NK-92 (cell line): ENCODE data around the gene D2HGDH.
"Not testable (repeated sequence)": the region's sequence is repeated elsewhere in the genome, so short reads cannot be mapped to it uniquely, and the experiment has no call there.

Experiments
- DNase-seq: peaks from one replicate; lab custom pipeline; 2025; ENCODE audit not compliant: unreplicated experiment; lab: John Stamatoyannopoulos, UW

The D2HGDH gene

DNA sequence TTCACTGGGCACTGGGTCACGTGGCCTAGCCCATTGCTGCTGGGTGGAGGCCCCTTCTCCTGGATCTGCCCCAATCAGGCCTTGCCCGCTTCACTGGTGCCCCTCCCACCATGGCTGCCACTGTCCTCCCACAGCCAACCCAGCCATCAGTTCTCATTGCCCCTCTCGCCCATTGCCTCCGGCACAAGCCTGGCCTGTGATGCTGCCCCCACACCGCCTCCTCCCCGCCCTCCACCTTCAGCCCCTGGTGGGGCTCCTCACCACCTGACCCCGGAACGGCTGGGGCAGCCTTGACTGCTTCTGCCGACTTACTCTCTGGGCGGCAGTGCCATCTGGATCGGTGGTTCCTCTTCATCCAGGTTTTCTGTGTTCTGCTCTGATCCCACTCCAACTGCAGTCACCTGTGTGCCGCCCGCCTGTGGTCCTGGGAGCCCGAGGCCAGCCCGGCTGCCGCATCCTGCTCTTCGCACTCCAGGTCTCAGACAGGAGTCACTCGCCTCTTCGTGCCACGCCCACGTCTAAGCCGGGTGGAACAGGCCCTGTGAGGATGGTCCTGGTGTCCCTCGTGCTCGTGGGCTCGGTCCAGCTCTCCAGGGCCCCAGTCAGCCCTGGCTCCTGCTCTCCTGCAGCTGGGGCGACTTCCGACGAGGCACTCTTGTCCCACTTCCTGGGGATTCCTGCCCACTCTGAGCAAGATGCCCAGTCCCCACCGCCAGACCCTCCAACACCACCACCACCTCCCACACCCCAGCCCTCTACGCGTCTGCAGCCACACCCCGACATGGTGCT lies 14.2 kb downstream of the D2HGDH start:
- DNase-seq, result no peak

DNA sequence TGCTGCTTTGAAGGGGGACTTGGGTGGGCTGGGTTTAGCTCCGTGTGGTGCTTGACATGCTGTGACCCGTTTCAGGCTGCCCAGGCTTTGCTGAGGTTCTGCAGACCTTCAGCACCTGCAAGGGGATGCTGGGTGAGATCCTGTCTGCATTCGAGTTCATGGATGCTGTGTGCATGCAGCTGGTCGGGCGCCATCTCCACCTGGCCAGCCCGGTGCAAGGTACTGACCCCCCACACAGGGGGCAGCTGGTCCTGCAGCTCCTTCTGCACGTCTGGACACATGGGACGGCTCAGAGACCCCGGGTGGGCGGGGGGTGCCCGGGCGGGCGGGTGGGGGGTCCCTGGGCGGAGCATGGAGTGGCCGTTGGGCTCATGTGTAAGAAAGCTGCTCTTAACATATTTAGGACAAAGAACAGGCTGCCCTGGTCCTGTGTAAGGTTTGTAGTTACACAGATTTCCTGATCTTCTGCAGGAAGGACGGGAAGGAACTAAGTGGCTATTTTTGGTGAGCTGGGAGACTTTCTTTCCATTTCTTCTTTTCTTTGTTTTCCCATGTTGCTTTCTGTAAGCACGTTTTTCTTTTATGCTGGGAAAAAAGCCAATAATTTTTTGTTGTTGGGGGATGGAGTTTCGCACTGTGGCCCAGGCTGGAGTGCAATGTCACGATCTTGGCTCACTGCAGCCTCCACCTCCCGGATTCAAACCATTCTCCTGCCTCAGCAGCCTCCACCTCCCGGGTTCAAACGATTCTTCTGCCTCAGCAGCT lies 15.8 kb downstream of the D2HGDH start:
- DNase-seq, result no peak

DNA sequence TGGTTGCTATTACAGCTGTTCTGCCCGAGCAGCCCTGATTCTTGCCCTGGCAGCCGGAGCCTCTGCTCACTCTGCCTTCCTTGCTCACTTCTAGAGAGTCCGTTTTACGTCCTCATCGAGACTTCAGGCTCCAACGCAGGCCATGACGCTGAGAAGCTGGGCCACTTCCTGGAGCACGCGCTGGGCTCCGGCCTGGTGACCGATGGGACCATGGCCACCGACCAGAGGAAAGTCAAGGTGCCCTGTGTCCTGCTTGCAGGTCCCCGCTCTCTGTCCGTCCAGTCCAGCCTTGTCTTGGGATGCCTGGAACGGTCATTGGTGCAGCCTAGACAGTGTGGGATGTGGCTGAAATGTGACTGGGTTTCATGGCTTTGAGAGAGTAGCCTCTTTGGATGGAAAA lies 16.7 kb downstream of the D2HGDH start:
- DNase-seq, result no peak

- no peak for DNase-seq
Observed at GRCh38 chr2:241751776-241752175, 17.3 kb downstream of the D2HGDH start.

GRCh38 chr2:241752253-241752652 lies 17.8 kb downstream of the D2HGDH start:
- no peak for DNase-seq

GRCh38 chr2:241752689-241753276 lies 18.4 kb downstream of the D2HGDH start:
- DNase-seq, result no peak

- DNase-seq, result no peak
Observed at GRCh38 chr2:241753493-241753892, 19.1 kb downstream of the D2HGDH start.

GRCh38 chr2:241754042-241754441 lies 19.6 kb downstream of the D2HGDH start:
- no peak for DNase-seq

DNA sequence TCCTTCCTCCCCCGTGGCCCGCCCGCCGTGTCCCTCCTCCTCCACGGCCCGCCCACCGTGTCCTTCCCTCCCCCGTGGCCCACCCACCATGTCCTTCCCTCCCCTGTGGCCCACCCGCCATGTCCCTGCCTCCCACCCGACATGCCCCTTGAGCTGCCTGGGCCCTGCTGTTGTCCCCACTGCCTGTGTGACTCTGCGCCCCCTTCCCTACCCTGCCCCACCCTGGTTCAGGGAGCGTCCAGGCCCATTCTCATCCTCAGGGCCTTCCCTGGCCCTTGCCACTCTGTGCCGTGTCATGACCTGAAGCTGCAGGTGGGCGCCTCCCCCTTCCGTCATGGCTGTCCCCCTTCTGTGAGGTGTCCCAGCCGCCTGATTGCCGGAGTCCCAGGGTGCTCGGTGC lies 20.7 kb downstream of the D2HGDH start:
- no peak for DNase-seq

DNA sequence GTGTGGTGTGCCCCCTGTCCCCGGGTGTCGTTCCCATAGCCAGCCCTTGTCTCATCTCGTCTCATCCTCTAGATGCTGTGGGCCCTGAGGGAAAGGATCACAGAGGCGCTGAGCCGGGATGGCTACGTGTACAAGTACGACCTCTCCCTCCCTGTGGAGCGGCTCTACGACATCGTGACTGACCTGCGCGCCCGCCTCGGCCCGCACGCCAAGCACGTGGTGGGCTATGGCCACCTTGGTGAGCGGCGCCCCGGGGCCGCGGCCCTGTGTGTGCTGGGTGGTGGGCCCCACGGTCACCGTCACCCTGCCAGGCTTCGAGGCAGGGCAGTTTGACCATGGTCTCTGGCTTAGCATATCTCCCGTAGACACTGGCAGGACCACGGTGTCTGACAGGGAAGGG lies 21.3 kb downstream of the D2HGDH start:
- no peak for DNase-seq

DNA sequence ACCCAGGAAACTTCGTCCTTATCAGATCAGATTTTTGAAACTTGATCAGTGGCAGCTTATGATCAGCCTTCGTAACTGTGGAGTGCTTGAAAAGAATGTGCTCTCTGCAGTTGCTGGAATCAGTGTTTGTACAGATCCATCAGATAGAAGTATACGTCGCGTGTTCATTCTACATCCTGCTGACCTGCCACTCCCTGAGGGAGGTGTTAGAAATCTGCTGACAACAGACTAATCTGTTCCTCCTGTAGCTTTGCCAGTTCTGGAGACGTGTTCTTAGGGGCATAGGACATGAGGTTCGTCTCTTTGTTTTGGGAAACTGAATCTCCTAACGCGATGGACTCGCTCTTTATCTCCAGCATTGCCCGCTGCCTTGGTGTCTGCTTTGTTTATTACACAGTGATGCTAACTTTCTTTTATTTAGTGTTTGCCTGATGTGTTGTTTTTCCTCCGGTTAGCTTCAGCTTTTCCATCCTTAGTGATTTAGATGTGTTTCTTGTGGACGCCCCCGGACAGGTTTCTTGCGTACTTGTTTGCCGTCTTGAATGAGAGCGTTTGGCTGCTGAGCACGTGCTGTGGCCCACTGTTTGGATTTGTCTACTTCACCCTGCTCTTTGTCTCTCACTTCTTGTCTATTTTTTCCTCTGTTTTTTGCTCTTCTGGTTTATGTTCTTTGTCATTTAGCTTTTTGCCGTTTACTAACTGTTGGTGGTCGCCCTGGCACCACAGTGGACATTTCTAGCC lies 24.8 kb downstream of the D2HGDH start:
- DNase-seq, result no peak

- DNase-seq, result not testable (repeated sequence)
Observed at GRCh38 chr2:241759893-241760292, 25.5 kb downstream of the D2HGDH start.

- DNase-seq, result no peak
Observed at GRCh38 chr2:241760301-241760771, 25.9 kb downstream of the D2HGDH start.

DNA sequence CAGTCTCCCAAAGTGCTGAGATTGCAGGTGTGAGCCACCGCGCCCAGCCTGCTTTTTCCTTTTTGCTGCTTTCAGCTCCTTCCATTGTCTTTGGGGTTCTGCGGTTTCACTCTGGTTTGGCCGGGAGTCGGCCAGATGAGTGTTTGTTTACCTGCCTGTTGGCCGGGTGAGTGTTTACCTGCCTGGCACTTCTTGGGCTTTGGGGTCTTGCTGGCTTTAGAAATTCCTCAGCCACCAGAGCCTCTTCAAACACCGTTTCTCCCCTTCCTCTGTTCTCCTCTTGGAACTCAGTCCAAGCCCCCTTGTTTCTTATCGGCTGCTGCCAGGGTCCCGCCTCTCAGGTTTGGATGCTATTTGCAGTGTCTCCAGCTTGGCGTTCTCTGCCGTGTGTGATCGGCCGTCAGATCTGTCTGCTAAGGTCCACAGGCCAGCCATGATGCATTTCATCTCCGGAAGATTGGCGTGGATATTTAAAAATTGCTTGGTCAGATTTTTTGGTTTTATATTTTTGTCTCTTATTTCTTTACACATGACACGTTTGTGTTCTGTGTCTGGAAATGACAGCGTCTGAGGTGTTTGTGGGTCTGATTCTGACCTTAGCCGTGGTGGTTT lies 28.0 kb downstream of the D2HGDH start:
- no peak for DNase-seq

- no peak for DNase-seq
Observed at GRCh38 chr2:241762933-241763369, 28.5 kb downstream of the D2HGDH start.

DNA sequence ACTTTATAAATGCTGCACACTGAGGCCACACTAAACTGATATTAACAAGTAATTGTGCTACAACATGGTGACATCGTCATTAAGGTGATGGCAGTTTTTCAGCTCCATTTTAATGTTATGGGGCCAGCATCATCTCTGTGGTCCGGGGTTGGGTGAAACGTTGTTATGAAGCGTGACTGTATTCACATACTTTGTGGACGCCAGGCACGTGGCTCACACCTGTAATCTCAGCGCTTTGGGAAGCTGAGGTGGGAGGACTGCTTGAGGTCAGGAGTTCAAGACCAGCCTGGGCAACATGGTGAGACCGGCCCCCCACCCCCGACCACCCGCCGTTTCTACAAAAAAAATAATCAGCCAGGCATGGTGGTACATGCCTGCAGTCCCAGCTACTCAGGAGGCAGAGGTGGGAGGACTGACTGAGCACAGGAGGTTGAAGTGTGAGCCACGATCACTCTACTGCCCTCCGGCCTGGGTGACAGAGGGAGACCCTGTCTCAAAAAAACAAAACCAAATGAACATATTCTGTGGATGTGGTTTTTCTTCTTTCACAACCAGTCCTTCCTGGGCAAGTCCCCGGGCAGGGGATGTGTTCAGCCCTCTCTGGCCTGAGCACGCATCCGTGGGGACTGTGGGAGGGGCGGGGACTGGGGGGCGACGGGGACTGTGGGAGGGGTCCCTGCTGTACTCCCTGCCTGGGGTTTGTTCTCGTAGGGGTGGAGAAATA lies 29.3 kb downstream of the D2HGDH start:
- DNase-seq, result no peak

- no peak for DNase-seq
Observed at GRCh38 chr2:241764275-241765241, 30.1 kb downstream of the D2HGDH start.

- DNase-seq, result no peak
Observed at GRCh38 chr2:241767464-241768250, 33.2 kb downstream of the D2HGDH start.
